MM.1S (cell line): ENCODE data around the gene GABRG3.

ENCODE experiments used
- EZH2 ChIP-seq: fragments of 300-600 bp; sonication (generic); optimal IDR thresholded peaks from 2 replicates; pipeline ENCODE3; 2017; ENCODE audit warnings: low read depth, mild to moderate bottlenecking, antibody characterized with exemption, low read length, mixed read lengths
- TF ChIP-seq, protein P1 (sequence below): fragments of 300-600 bp; sonication (generic); IDR thresholded peaks from 2 replicates; pipeline ENCODE4 v1.5.1; 2016; ENCODE audit warnings: antibody characterized with exemption, low read length, mixed read lengths

DNA sequence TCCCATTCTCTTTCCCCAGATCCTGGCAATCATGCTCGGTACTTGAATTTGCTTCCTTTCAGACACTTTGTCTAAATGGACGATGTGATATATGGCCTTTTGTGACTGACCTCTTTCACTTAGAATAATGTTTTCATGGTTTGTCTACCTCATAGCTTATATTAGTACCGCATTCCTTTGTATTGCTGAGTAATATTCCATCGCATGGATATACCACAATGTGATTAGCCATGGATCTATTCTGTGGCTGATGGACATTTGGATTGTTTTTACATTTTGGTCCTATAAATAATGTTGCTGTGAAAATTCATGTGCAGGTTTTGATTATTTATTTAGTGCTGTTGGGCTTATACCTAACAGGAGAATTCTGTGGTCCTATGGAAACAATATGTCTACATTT lies 458.6 kb downstream of the GABRG3 start:
- TF ChIP-seq, protein P1, sequence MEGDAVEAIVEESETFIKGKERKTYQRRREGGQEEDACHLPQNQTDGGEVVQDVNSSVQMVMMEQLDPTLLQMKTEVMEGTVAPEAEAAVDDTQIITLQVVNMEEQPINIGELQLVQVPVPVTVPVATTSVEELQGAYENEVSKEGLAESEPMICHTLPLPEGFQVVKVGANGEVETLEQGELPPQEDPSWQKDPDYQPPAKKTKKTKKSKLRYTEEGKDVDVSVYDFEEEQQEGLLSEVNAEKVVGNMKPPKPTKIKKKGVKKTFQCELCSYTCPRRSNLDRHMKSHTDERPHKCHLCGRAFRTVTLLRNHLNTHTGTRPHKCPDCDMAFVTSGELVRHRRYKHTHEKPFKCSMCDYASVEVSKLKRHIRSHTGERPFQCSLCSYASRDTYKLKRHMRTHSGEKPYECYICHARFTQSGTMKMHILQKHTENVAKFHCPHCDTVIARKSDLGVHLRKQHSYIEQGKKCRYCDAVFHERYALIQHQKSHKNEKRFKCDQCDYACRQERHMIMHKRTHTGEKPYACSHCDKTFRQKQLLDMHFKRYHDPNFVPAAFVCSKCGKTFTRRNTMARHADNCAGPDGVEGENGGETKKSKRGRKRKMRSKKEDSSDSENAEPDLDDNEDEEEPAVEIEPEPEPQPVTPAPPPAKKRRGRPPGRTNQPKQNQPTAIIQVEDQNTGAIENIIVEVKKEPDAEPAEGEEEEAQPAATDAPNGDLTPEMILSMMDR = no peak
- no peak for TF ChIP-seq EZH2
